ENCODE data around the gene NEDD8. TPM values are rescaled to one million over a fixed set of nuclear protein-coding genes. Genes with fewer than 3 reads are reported as not detected.

The NEDD8 gene
- total RNA-seq, 1 experiment from 2014 or later: 178 TPM

- H3K9ac ChIP-seq (ENCODE audit: low read length): peak overlapping the region; percentile 96
- peak overlapping the region; percentile 51 to 89 for H3K4me3 ChIP-seq (replicated peaks in 1 of 2; ENCODE audit: low read depth in 1 of 2, low read length in 2 of 2)
- peaks cover 22 to 29% of the 10 kb centered on the region in 2 experiments for H3K4me1 ChIP-seq (ENCODE audit: control insufficient read depth in 1 of 2, insufficient read depth in 2 of 2, low read length in 2 of 2)
- H3K9me2 ChIP-seq (ENCODE audit: insufficient read depth): no peaks in the 10 kb centered on the region
- ChIA-PET POLR2A (interaction anchor here (0.7 to 1.5 kb wide), 8 partner anchors 19 to 218 kb away, joined by 3 to 8 read pairs (median 4); partner anchors contain the start of genes DHRS1, IPO4, IRF9 and NOP9), RAD21 (ENCODE audit: low non-redundant PET in 1 of 2, low total read pairs in 2 of 2, uncharacterized antibody in 2 of 2, unreplicated experiment in 2 of 2) (no interaction called here), CTCF (interaction anchor here (0.6 to 2.6 kb wide), 8 partner anchors 28 to 218 kb away, joined by 3 to 9 read pairs (median 4); partner anchors contain the start of genes CIDEB, IRF9 and TINF2)
- H3K36me3 ChIP-seq (ENCODE audit: control insufficient read depth in 1 of 2, insufficient read depth in 2 of 2, low read length in 2 of 2): peaks cover 9 to 15% of the 10 kb centered on the region in 2 experiments; a peak in 2 of 4 replicates
- DNase-seq (ENCODE audit: low read depth, low spot score) (no peak), ATAC-seq (no peak)
- H3K27ac ChIP-seq (ENCODE audit: low read depth, low read length): peak overlapping the region; percentile 96
- peaks cover 14% of the 10 kb centered on the region; the same call in 1 of the 2 replicates for H3K79me2 ChIP-seq (ENCODE audit: insufficient read depth, low read length)
- no peaks in the 10 kb centered on the region for H3K9me3 ChIP-seq (ENCODE audit: control insufficient read depth in 1 of 2, insufficient read depth in 1 of 2, low read depth in 1 of 2, low read length in 2 of 2)
- intact Hi-C loops (cut with micrococcal nuclease): loop anchor here (5.0 to 10.0 kb wide), 2 partner anchors 102 to 221 kb away; partner anchors contain the start of genes DCAF11 and NRL
- BruUV-seq (replicated peaks): TSS peak; percentile 92
- H2AFZ ChIP-seq (ENCODE audit: low read depth, low read length, poor library complexity, severe bottlenecking): no peak overlapping the region
- TF ChIP-seq CTCF (IDR thresholded peaks at IDR 0.05 in 2 of 3, conservative IDR thresholded peaks at IDR 0.05 in 1 of 3; ENCODE audit: borderline replicate concordance in 1 of 3, insufficient read depth in 1 of 3, low read depth in 2 of 3, low read length in 2 of 3) (peak in 1 of 3 experiments; percentile 22; a peak in 1 of 6 replicates), CBX3 (IDR thresholded peaks at IDR 0.05; ENCODE audit: low read depth) (no peak)
- H3K4me2 ChIP-seq (ENCODE audit: low read length): peak overlapping the region; percentile 87
- H3K27me3 ChIP-seq (ENCODE audit: insufficient read depth, low read length): no peaks in the 10 kb centered on the region
- H4K20me1 ChIP-seq (ENCODE audit: insufficient read depth): no peaks in the 10 kb centered on the region
Measured at GRCh38 chr14:24213866-24214662, 18.1 kb downstream of the NEDD8 start.

All from HCT116 (cell line).